HG03095 (cell line): Measurements from ENCODE around the gene CMTM5.
"Not testable (repeated sequence)": the region's sequence is repeated elsewhere in the genome, so short reads cannot be mapped to it uniquely, and the experiment has no call there.

Source experiments
- ATAC-seq: cut with Tn5 transposase; IDR thresholded peaks from one replicate; pipeline ENCODE4 v1.9.1; 2021; ENCODE audit warnings: moderate library complexity; ENCODE audit not compliant: unreplicated experiment

CMTM5 gene

GRCh38 chr14:23411563-23412525 lies 35.0 kb downstream of the CMTM5 start:
- no peak for ATAC-seq

- ATAC-seq: no peak
Measured at GRCh38 chr14:23413681-23414080, 36.8 kb downstream of the CMTM5 start.

- ATAC-seq: no peak
Measured at GRCh38 chr14:23414254-23414653, 37.4 kb downstream of the CMTM5 start.

- no peak for ATAC-seq
Measured at GRCh38 chr14:23414906-23415820, 38.3 kb downstream of the CMTM5 start.

DNA sequence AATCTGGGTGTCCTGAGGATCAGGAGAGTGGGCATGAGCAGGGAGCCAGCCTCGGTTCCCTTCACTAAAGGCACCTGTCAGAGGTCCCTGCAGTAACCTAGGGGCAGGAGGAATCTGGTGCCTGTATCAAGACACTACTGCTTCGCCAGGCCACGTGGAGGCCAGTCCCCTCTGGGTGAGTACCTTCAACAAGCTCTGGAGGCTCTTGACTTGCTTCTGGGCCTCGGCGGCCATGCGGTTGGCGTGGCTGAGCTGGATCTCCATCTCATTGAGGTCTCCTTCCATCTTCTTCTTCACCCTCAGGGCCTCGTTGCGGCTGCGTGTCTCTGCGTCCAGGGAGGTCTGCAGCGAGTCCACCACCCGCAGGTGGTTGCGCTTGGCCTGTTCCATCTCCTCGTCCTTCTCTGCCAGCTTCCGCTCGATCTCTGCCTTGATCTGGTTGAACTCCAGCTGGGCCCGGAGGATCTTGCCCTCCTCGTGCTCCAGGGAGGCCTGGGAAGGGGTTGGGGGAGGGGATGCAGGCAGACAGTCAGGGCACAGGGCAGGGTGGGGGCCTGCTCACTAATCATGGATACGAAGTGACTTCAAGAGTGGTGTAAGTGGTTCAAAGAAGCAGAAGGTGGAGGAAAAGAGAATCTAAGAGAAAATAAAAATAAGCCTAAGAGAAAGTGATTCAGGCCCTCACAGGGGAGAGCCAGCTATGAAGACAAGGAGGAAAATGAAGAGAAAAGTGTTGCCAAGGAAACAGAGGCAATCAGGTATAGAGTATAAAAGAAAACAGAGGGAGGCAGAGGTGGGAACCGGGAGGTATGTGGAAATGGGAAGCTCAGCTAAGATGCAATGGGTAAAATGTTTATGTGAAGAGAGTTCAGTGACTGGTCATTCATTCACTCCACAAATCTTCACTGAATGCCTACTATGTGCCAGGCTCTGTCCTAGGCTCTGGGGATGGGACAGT lies 39.3 kb downstream of the CMTM5 start:
- no peak for ATAC-seq

DNA sequence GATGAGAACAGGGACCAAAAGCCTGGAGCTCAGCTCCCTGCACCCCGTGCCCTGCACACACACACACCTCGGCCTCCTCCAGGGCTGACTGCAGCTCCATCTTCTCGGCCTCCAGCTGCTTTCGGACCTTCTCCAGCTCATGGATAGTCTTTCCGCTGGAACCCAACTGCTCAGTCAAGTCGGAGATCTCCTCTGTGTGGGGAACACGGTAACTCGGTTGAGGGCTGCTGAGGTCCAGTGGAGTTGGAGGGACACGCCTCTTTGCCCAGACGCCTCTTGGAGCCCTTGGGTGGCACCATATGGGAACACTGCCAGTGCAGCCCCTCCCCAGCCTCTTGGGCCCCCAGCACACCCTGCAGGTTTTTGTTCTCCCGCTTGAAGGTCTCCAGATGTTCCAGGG lies 40.0 kb downstream of the CMTM5 start:
- ATAC-seq: no peak

DNA sequence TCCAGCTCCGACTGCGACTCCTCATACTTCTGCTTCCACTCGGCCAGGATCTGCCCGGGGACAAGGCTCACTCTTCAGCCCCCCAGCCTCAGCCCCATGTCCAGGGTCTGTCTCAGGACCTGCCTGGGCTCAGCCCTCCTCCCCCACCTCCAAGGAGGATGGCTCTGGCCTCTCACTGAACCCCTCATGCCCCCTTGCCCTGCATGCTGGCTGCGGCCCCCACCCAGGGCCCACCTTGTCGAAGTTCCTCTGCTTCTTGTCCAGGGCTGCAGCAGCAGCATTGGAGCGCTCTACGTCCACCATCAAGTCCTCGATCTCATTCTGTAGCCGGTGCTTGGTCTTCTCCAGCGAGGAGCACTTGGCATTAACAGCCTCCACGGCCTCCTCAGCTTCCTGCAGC lies 40.4 kb downstream of the CMTM5 start:
- ATAC-seq: not testable (repeated sequence)

GRCh38 chr14:23418021-23418420 lies 41.2 kb downstream of the CMTM5 start:
- ATAC-seq: no peak

GRCh38 chr14:23419646-23420045 lies 42.8 kb downstream of the CMTM5 start:
- ATAC-seq: not testable (repeated sequence)

- no peak for ATAC-seq
Measured at GRCh38 chr14:23421594-23421993, 44.7 kb downstream of the CMTM5 start.

DNA sequence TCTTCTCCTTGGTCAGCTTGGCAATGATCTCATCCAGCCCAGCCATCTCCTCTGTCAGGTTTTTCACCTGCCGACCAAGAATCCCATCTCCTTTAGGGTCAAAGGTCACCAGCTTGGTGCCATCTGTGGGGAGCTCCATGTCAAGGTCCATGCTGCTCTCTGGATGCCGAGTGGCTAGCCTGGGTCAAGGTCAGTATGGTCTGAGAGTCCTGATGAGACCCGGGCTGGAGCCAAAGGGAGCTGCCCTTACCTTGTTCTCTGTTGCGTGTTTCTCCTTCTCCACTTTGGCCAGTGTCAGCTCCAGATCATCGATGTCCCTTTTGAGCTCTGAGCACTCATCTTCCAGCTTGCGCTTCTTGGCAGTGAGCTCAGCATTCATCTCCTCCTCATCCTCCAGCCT lies 46.8 kb downstream of the CMTM5 start:
- no peak for ATAC-seq

- ATAC-seq: no peak
Measured at GRCh38 chr14:23425169-23425568, 48.3 kb downstream of the CMTM5 start.

- not testable (repeated sequence) for ATAC-seq
Measured at GRCh38 chr14:23425798-23426197, 49.0 kb downstream of the CMTM5 start.

DNA sequence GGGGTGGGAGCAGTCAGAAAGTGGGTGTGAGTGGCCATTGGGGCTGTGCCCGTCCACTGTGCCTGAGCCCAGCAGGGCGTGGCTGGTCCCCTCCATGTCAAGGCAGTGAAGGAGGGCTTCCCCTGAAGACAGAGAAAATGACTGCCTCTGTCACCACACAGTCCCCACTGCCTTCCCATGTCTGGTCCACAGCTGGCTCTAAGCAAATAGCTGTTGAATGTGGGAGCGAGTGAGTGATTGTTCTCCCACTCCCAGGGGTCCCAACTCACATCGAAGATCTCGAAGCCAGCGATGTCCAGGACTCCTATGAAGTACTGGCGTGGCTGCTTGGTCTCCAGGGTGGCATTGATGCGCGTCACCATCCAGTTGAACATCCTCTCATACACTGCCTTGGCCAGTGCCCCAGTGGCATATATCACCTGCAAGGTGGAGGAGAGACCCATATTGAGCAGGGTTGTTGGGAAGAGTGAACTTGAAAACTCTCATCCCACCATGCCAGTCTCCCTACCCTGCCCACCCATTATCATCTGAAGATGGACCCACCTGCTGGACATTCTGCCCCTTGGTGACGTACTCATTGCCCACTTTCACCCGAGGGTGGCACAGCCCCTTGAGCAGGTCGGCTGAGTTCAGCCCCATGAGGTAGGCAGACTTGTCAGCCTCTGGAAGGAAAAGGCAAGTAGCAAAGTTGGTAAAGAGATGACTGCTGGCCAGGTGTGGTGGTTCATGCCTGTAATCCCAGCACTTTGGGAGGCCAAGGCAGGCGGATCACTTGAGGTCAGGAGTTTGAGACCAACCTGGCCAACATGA lies 52.0 kb downstream of the CMTM5 start:
- ATAC-seq: no peak
